Trophoblast cell (in vitro differentiated cells and primary cell): ENCODE data around the gene TTN.

Source experiments
- DNase-seq, 2 donors: peaks; one replicate each; pipeline ENCODE4 v3.0.0-alpha.2; 2016
- H2AFZ ChIP-seq: 2 replicates; pipeline ENCODE4 v1.6.1; 2013; ENCODE audit warnings: low read length, moderate library complexity, mild to moderate bottlenecking; ENCODE audit not compliant: insufficient read depth, poor library complexity
- H2AK5ac ChIP-seq: 2 replicates; pipeline ENCODE4 v1.6.1; 2013; ENCODE audit warnings: mild to moderate bottlenecking, low read length
- H2BK120ac ChIP-seq: 2 replicates; pipeline ENCODE4 v1.6.1; 2013; ENCODE audit warnings: low read length, mild to moderate bottlenecking, moderate library complexity; ENCODE audit not compliant: insufficient read depth, poor library complexity
- H2BK12ac ChIP-seq: 2 replicates; pipeline ENCODE4 v1.6.1; 2013; ENCODE audit warnings: mild to moderate bottlenecking, low read length, moderate library complexity
- H2BK5ac ChIP-seq: 2 replicates; pipeline ENCODE4 v1.6.1; 2013; ENCODE audit warnings: low read length, low read depth, moderate library complexity, mild to moderate bottlenecking; ENCODE audit not compliant: poor library complexity
- H3K14ac ChIP-seq: 2 replicates; pipeline ENCODE4 v1.6.1; 2013; ENCODE audit warnings: mild to moderate bottlenecking, low read length
- H3K18ac ChIP-seq: 2 replicates; pipeline ENCODE4 v1.6.1; 2013; ENCODE audit warnings: mild to moderate bottlenecking, low read length
- H3K23ac ChIP-seq: 2 replicates; pipeline ENCODE4 v1.6.1; 2013; ENCODE audit warnings: low read length
- H3K27ac ChIP-seq: 2 replicates; pipeline ENCODE4 v1.5.1; 2013; ENCODE audit warnings: low read depth, mild to moderate bottlenecking, inconsistent platforms, low read length, moderate library complexity
- H3K27me3 ChIP-seq: 2 replicates; pipeline ENCODE4 v1.6.1; 2013; ENCODE audit warnings: inconsistent platforms, mild to moderate bottlenecking, low read length, moderate library complexity; ENCODE audit not compliant: insufficient read depth
- H3K36me3 ChIP-seq, 2 experiments: 1 replicate in 1 of 2; 2 replicates in 1 of 2; pipeline ENCODE4 v1.6.1; 2013; ENCODE audit warnings: low read length in 2 of 2, mild to moderate bottlenecking in 2 of 2, moderate library complexity in 1 of 2; ENCODE audit not compliant: insufficient read depth in 2 of 2, control insufficient read depth in 1 of 2
- H3K4ac ChIP-seq: 2 replicates; pipeline ENCODE4 v1.6.1; 2013; ENCODE audit warnings: low read depth, mild to moderate bottlenecking, low read length, moderate library complexity
- H3K4me1 ChIP-seq, 2 experiments: 1 replicate in 1 of 2; 2 replicates in 1 of 2; pipeline ENCODE4 v1.6.1; 2013; ENCODE audit warnings: low read length in 2 of 2, mild to moderate bottlenecking in 2 of 2, moderate library complexity in 1 of 2; ENCODE audit not compliant: insufficient read depth in 2 of 2, control insufficient read depth in 1 of 2
- H3K4me2 ChIP-seq: 2 replicates; pipeline ENCODE4 v1.6.1; 2013; ENCODE audit warnings: inconsistent platforms, mild to moderate bottlenecking, low read length, moderate library complexity
- H3K4me3 ChIP-seq: 2 replicates; pipeline ENCODE4 v1.5.1; 2013; ENCODE audit warnings: mild to moderate bottlenecking, low read depth, low read length, inconsistent platforms
- H3K79me1 ChIP-seq: one replicate; pipeline ENCODE4 v1.6.1; 2013; ENCODE audit warnings: low read length
- H3K79me2 ChIP-seq: 2 replicates; pipeline ENCODE4 v1.6.1; 2013; ENCODE audit warnings: low read length, mild to moderate bottlenecking; ENCODE audit not compliant: control insufficient read depth, insufficient read depth, poor library complexity
- H3K9ac ChIP-seq: 2 replicates; pipeline ENCODE4 v1.6.1; 2013; ENCODE audit warnings: mild to moderate bottlenecking, low read length
- H3K9me3 ChIP-seq: 2 replicates; pipeline ENCODE4 v1.6.1; 2013; ENCODE audit warnings: low read depth, mild to moderate bottlenecking, control low read depth, inconsistent platforms, low read length; ENCODE audit not compliant: insufficient read depth
- H4K12ac ChIP-seq: 2 replicates; pipeline ENCODE4 v1.6.1; 2013; ENCODE audit warnings: low read depth, mild to moderate bottlenecking, low read length, moderate library complexity
- H4K8ac ChIP-seq: 2 replicates; pipeline ENCODE4 v1.6.1; 2013; ENCODE audit warnings: low read depth, mild to moderate bottlenecking, low read length, moderate library complexity
- H4K91ac ChIP-seq: one replicate; pipeline ENCODE4 v1.6.1; 2013; ENCODE audit warnings: low read depth, mild to moderate bottlenecking, low read length, moderate library complexity
- WGBS: extraction: QIAGEN DNeasy Blood & Tissue Kit; methylation state at CpG from one replicate; pipeline ENCODE4 v1.1.7; 2013; ENCODE audit warnings: missing lambda C conversion rate; ENCODE audit not compliant: insufficient read length, insufficient coverage; ENCODE audit errors: extremely low coverage; 5-methylcytosine and 5-hydroxymethylcytosine counted together

Gene TTN

DNA sequence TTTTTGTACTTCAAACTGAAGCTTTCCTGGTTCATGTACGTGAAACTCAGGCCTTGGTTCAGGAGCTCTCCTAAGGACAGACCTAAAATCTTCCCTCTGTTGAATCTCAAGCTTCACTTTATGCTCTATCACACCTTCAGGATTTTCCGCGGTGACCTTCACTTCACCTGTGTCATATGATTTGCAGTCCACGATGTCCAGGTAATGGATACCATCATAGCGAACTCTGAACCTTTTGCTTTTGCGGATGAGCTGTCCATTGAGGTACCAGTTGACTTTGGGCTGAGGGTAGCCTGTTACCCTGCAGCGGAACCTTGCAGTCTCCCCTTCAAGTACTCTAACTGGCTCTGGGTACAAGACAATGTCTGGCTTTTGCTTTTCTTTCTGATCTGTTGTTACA is 31.2 kb downstream of the TTN start:
- H3K27ac ChIP-seq = no peak overlapping the region
- no peaks in the 10 kb centered on the region for H3K9me3 ChIP-seq
- no peaks in the 10 kb centered on the region for H3K4me1 ChIP-seq
- H3K79me1 ChIP-seq = no peaks in the 10 kb centered on the region
- H2AFZ ChIP-seq = no peak overlapping the region
- H3K36me3 ChIP-seq = no peaks in the 10 kb centered on the region
- WGBS = no CpG with 5 or more reads among the region's 7 CpGs
- no peak overlapping the region for H3K14ac ChIP-seq
- H2BK12ac ChIP-seq = no peak overlapping the region
- no peak overlapping the region for H2BK5ac ChIP-seq
- no peak overlapping the region for H2BK120ac ChIP-seq
- no peak overlapping the region for H4K91ac ChIP-seq
- H3K27me3 ChIP-seq = no peaks in the 10 kb centered on the region
- H3K4me2 ChIP-seq = no peak overlapping the region
- H3K79me2 ChIP-seq = no peaks in the 10 kb centered on the region
- no peak overlapping the region for H4K8ac ChIP-seq
- H3K23ac ChIP-seq = no peak overlapping the region
- no peak overlapping the region for H2AK5ac ChIP-seq
- no peak overlapping the region for H3K18ac ChIP-seq
- no peak overlapping the region for H3K9ac ChIP-seq
- no peak overlapping the region for H4K12ac ChIP-seq
- no peak overlapping the region for H3K4me3 ChIP-seq
- no peak overlapping the region for H3K4ac ChIP-seq
- no peak for DNase-seq

DNA sequence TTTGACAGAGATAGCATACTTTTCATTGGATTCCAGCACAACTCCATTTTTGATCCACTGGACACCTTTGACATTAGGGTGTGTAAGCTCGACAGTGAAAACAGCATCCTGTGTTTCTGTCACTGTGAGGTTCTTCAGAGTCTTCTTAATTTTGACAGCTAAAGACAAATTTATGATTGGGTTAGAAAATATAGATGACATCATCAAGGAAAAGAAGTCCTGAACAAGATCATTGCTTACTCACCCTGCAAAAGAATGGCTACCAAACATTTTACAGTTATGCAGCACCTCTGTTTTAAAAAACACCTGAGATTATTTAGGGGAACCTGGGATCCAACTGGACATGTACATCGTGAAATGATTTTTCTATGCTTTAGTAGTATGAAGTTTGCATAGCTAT is 36.7 kb downstream of the TTN start:
- H3K18ac ChIP-seq = no peak overlapping the region
- no peak overlapping the region for H3K4me2 ChIP-seq
- DNase-seq = no peak
- H2AK5ac ChIP-seq = no peak overlapping the region
- no peak overlapping the region for H2BK5ac ChIP-seq
- H2BK120ac ChIP-seq = no peak overlapping the region
- no peaks in the 10 kb centered on the region for H3K79me2 ChIP-seq
- H3K4me1 ChIP-seq = no peaks in the 10 kb centered on the region
- no peak overlapping the region for H4K91ac ChIP-seq
- H3K4me3 ChIP-seq = no peak overlapping the region
- no peak overlapping the region for H3K27ac ChIP-seq
- H3K4ac ChIP-seq = no peak overlapping the region
- H3K9me3 ChIP-seq = no peaks in the 10 kb centered on the region
- H3K36me3 ChIP-seq = no peaks in the 10 kb centered on the region
- H3K14ac ChIP-seq = no peak overlapping the region
- H3K79me1 ChIP-seq = no peaks in the 10 kb centered on the region
- H2BK12ac ChIP-seq = no peak overlapping the region
- H4K8ac ChIP-seq = no peak overlapping the region
- no CpG with 5 or more reads among the region's 2 CpGs for WGBS
- H3K23ac ChIP-seq = no peak overlapping the region
- H4K12ac ChIP-seq = no peak overlapping the region
- H2AFZ ChIP-seq = no peak overlapping the region
- H3K9ac ChIP-seq = no peak overlapping the region
- no peaks in the 10 kb centered on the region for H3K27me3 ChIP-seq

DNA sequence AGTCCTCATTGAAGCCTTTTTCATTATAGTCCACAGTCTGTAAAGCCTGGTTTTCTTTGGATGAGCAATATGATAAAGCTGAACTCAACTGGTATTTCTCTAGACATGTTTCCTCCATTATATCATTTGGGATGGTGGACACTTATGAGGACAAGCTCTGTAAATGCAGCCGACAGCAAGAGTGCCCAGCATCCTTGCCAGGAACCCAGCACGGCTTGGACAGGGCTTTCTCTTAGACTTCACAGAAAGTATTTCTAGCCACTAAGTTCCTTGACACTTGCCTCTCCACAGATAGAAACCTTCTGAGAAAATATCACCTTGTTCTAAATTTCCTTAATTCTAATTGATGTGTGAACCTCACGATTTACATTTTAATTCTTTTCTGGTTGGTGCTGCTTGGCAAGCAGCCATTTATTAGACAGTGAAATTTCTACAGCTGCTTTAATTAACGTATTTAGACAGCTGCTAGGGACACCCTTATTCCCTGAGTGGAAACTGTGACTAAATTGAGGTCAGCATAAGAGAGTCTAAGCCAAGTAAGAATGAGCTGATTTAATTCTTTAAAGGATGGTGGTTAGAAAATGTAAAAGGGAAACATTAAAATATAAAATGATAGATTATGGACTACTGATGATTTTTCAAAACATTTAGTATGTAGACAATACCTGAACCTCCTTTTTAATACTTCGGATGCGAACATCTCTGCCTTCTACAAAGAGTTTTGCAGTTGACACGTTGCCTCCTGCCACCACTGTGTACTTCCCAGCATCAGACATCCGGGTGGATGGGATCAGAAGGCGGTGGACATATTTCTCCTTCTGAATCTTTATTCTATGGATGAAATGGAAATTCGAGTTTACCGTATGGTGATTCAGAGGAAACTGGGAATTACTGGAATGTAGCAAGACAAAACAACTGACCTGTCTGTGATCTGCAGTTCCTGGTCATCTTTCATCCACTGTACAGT is 39.8 kb downstream of the TTN start:
- Histone ChIP-seq H3K36me3 (no peaks in the 10 kb centered on the region), H3K79me2 (no peaks in the 10 kb centered on the region)

DNA sequence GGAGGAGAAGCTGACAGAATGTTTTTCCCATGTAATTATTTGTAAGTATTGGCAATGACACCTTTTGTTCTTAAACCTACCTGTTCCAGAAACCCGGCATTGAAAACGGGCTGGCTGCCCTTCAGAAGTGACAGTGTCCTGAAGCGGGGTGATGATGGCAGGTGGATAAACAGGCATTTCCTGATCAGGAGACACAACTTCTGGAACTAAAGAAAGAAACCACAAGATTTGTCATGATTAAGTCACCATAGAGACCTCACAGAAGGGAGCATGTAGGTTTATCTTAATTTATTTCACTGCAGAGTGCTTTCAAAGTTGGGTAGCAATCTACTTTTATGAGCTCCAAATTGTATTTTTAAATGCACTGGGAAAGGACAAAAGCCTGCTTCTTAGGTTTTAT is 43.1 kb downstream of the TTN start:
- Histone ChIP-seq H2BK120ac (no peak overlapping the region), H3K4me3 (no peak overlapping the region), H3K27ac (no peak overlapping the region), H3K4ac (no peak overlapping the region), H3K36me3 (no peaks in the 10 kb centered on the region), H3K4me1 (no peaks in the 10 kb centered on the region), H3K18ac (no peak overlapping the region), H3K23ac (no peak overlapping the region), H2BK12ac (no peak overlapping the region), H3K4me2 (no peak overlapping the region), H3K79me1 (no peaks in the 10 kb centered on the region), H3K27me3 (no peaks in the 10 kb centered on the region), H4K91ac (no peak overlapping the region), H2BK5ac (no peak overlapping the region), H3K9ac (no peak overlapping the region), H3K14ac (no peak overlapping the region), H4K8ac (no peak overlapping the region), H2AFZ (no peak overlapping the region), H2AK5ac (no peak overlapping the region), H4K12ac (no peak overlapping the region), H3K79me2 (no peaks in the 10 kb centered on the region), H3K9me3 (no peaks in the 10 kb centered on the region)
- DNase-seq = no peak
- no CpG with 5 or more reads among the region's 3 CpGs for WGBS

More for the DNA sequence above, 39.8 kb downstream of the TTN start:
- no peak overlapping the region for H3K4ac ChIP-seq
- H4K12ac ChIP-seq = no peak overlapping the region
- no peaks in the 10 kb centered on the region for H3K4me1 ChIP-seq
- no peak overlapping the region for H4K91ac ChIP-seq
- H4K8ac ChIP-seq = no peak overlapping the region
- H3K79me1 ChIP-seq = no peaks in the 10 kb centered on the region
- no peak overlapping the region for H3K18ac ChIP-seq
- H2AFZ ChIP-seq = no peak overlapping the region
- H3K23ac ChIP-seq = no peak overlapping the region
- WGBS = no CpG with 5 or more reads among the region's 11 CpGs
- no peak overlapping the region for H3K4me2 ChIP-seq
- no peaks in the 10 kb centered on the region for H3K27me3 ChIP-seq
- no peak overlapping the region for H2AK5ac ChIP-seq
- no peak overlapping the region for H3K9ac ChIP-seq
- DNase-seq = no peak
- H3K14ac ChIP-seq = no peak overlapping the region
- H2BK12ac ChIP-seq = no peak overlapping the region
- H2BK120ac ChIP-seq = no peak overlapping the region
- no peak overlapping the region for H3K27ac ChIP-seq
- no peak overlapping the region for H2BK5ac ChIP-seq
- H3K9me3 ChIP-seq = no peaks in the 10 kb centered on the region
- H3K4me3 ChIP-seq = no peak overlapping the region
